Stomach (tissue), 4 donors: Measurements from ENCODE around the gene OPCML.

Experiments
- POLR2A ChIP-seq, 4 donors: fragments of 450-650 bp; IDR thresholded peaks; one replicate each; pipeline ENCODE4 v1.6.1; 2016; ENCODE audit warnings: antibody characterized with exemption in 4 of 4, control low read depth in 2 of 4, mild to moderate bottlenecking in 1 of 4, moderate library complexity in 1 of 4
- POLR2AphosphoS5 ChIP-seq, 3 donors: sonication (generic); formaldehyde crosslinking; IDR thresholded peaks; one replicate each; pipeline ENCODE4 v1.6.1; 2016; ENCODE audit warnings: antibody characterized with exemption in 3 of 3
- TF ChIP-seq, protein P1 (sequence below), 7 experiments: fragments of 450-650 bp in 4 of 7; fragments of 200-600 bp in 3 of 7; sonication (generic) in 3 of 7; IDR thresholded peaks; one replicate each; pipeline ENCODE4 v1.5.1; 2016 to 2019; ENCODE audit warnings: antibody characterized with exemption in 7 of 7, control low read depth in 2 of 7, mild to moderate bottlenecking in 1 of 7

DNA sequence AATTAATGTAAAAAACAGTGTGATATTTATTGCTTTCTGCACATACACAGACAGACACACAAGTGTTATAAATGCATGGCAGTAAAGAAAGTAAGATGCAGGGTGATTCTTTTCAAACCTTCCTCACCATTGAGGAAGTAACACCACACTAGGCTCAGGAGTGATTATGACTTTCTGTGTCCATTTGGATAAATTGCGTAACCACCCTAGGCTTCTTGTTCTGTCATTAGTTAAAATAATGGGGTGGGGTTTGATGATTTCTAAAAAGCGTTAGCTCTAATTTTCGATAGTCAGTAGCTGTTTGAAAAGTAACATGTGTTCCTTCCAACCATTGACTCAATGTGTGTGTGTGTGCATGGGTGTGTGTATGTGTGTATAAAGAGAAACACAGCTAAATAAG is 1081.7 kb downstream of the OPCML start:
- TF ChIP-seq POLR2A (IDR thresholded peaks at IDR 0.05) = no peak
- no peak for TF ChIP-seq POLR2AphosphoS5 (IDR thresholded peaks at IDR 0.05)
- TF ChIP-seq, protein P1, sequence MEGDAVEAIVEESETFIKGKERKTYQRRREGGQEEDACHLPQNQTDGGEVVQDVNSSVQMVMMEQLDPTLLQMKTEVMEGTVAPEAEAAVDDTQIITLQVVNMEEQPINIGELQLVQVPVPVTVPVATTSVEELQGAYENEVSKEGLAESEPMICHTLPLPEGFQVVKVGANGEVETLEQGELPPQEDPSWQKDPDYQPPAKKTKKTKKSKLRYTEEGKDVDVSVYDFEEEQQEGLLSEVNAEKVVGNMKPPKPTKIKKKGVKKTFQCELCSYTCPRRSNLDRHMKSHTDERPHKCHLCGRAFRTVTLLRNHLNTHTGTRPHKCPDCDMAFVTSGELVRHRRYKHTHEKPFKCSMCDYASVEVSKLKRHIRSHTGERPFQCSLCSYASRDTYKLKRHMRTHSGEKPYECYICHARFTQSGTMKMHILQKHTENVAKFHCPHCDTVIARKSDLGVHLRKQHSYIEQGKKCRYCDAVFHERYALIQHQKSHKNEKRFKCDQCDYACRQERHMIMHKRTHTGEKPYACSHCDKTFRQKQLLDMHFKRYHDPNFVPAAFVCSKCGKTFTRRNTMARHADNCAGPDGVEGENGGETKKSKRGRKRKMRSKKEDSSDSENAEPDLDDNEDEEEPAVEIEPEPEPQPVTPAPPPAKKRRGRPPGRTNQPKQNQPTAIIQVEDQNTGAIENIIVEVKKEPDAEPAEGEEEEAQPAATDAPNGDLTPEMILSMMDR (IDR thresholded peaks at IDR 0.05) = no peak
